Measurements from ENCODE around the gene FILIP1L.

Gene FILIP1L

GRCh38 chr3:99971761-99972160, 142.5 kb downstream of the FILIP1L start:
- Histone ChIP-seq H3K27me3 (ENCODE audit: insufficient read depth, low read depth, severe bottlenecking) (no peaks in the 10 kb centered on the region), H3K36me3 (no peaks in the 10 kb centered on the region), H3K4me3 (ENCODE audit: low read depth, low read length) (no peak overlapping the region), H3K9me3 (ENCODE audit: severe bottlenecking) (no peaks in the 10 kb centered on the region), H3K27ac (no peak overlapping the region)
- no peak for DNase-seq
- TF ChIP-seq, protein P1, sequence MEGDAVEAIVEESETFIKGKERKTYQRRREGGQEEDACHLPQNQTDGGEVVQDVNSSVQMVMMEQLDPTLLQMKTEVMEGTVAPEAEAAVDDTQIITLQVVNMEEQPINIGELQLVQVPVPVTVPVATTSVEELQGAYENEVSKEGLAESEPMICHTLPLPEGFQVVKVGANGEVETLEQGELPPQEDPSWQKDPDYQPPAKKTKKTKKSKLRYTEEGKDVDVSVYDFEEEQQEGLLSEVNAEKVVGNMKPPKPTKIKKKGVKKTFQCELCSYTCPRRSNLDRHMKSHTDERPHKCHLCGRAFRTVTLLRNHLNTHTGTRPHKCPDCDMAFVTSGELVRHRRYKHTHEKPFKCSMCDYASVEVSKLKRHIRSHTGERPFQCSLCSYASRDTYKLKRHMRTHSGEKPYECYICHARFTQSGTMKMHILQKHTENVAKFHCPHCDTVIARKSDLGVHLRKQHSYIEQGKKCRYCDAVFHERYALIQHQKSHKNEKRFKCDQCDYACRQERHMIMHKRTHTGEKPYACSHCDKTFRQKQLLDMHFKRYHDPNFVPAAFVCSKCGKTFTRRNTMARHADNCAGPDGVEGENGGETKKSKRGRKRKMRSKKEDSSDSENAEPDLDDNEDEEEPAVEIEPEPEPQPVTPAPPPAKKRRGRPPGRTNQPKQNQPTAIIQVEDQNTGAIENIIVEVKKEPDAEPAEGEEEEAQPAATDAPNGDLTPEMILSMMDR (IDR thresholded peaks at IDR 0.05; ENCODE audit: low read depth, low read length): no peak

DNA sequence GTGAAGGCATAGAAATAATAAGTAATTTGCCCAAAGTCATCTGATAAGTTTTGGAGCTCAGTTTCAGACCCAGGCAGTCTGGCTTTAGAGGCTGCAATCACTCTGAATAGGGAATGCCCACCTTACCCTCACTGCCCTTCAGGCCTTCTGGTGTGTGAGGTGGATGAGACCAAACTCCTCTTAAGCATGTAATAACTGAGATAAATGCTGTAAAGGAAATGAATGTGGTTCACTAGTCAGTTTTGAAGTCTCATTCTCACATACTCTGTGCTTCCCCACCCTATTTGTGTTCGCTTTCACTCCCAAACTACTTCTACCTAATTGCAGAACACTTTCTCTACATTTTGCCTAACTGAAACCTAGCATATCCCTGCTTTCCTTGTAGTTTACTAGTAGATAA, 144.1 kb downstream of the FILIP1L start:
- DNase-seq: no peak
- Histone ChIP-seq H3K36me3 (no peaks in the 10 kb centered on the region), H3K27me3 (ENCODE audit: insufficient read depth, low read depth, severe bottlenecking) (no peaks in the 10 kb centered on the region), H3K9me3 (ENCODE audit: severe bottlenecking) (no peaks in the 10 kb centered on the region), H3K4me3 (ENCODE audit: low read depth, low read length) (no peak overlapping the region), H3K27ac (no peak overlapping the region)
- TF ChIP-seq, protein P1 (IDR thresholded peaks at IDR 0.05; ENCODE audit: low read depth, low read length): no peak

DNA sequence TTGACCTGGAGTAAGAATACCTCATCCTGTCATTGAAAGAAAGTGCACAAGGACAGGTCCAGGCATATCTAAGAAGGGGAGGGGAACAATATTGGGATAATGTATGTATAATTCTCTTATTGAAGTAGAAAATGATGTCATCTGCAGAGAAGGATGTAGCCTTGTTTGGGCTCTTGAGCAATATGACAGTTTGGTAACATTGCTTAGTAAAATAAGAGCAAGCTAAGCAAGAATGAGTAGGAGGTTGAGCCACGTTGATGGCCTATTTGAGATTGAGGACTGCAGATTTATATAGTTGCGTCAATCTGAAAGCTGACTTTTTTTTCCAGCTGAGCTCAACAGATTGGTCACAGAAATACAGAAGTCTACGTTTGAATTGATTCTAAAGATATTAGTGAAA, 145.2 kb downstream of the FILIP1L start:
- H3K27me3 ChIP-seq (ENCODE audit: insufficient read depth, low read depth, severe bottlenecking): no peaks in the 10 kb centered on the region
- no peak overlapping the region for H3K4me3 ChIP-seq (ENCODE audit: low read depth, low read length)
- TF ChIP-seq, protein P1 (IDR thresholded peaks at IDR 0.05; ENCODE audit: low read depth, low read length): no peak
- no peaks in the 10 kb centered on the region for H3K9me3 ChIP-seq (ENCODE audit: severe bottlenecking)
- H3K27ac ChIP-seq: no peak overlapping the region
- no peak for DNase-seq
- H3K36me3 ChIP-seq: no peaks in the 10 kb centered on the region

- no peaks in the 10 kb centered on the region for H3K9me3 ChIP-seq (ENCODE audit: severe bottlenecking)
- H3K4me3 ChIP-seq (ENCODE audit: low read depth, low read length): no peak overlapping the region
- TF ChIP-seq, protein P1 (IDR thresholded peaks at IDR 0.05; ENCODE audit: low read depth, low read length): no peak
- no peaks in the 10 kb centered on the region for H3K27me3 ChIP-seq (ENCODE audit: insufficient read depth, low read depth, severe bottlenecking)
- no peak for DNase-seq
- no peaks in the 10 kb centered on the region for H3K36me3 ChIP-seq
- no peak overlapping the region for H3K27ac ChIP-seq
Observed at GRCh38 chr3:99967796-99968195, 146.5 kb downstream of the FILIP1L start.

DNA sequence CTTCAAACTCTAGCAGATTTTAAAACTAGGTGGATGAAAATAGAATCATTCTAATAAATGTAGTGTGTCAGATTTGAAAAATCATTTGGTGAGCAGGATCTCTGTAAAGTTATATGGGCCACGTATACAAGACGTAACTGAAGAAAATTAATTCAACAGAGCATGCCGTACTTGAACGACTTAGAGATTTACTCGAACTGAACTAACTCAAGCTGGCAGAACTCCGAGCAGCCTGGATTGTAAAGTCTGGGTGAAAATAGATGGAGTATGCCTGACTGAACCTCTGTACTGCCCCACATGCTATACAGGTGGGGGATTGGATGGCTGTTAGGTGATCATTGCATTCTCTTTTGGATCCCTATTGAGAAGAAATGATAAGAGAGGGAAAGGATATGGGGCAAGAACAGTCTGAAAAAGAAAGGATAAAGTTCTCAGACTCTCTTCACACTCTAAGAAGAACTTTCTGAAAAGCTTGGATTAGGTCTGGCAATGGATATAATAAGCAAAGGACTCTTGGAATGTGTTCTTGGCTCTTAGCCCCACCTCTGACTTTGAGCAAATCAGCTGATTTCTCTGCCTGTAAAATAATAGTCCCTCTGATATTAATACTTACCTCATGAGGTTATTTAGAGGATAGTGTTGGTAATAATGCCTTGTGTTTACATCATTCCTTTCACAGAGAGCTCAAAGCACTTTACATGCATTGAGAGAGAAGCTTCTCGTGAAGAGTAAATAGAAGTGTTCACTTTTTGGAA, 147.5 kb downstream of the FILIP1L start:
- H3K4me3 ChIP-seq (ENCODE audit: low read depth, low read length): no peak overlapping the region
- no peak for DNase-seq
- TF ChIP-seq, protein P1 (IDR thresholded peaks at IDR 0.05; ENCODE audit: low read depth, low read length): no peak
- no peak overlapping the region for H3K27ac ChIP-seq
- H3K27me3 ChIP-seq (ENCODE audit: insufficient read depth, low read depth, severe bottlenecking): no peaks in the 10 kb centered on the region
- H3K9me3 ChIP-seq (ENCODE audit: severe bottlenecking): no peaks in the 10 kb centered on the region
- no peaks in the 10 kb centered on the region for H3K36me3 ChIP-seq
